HG02763 (cell line): ENCODE measurements around the gene MINK1.

Experiments used
- ATAC-seq: cut with Tn5 transposase; IDR thresholded peaks from one replicate; pipeline ENCODE4 v1.9.1; 2021; ENCODE audit warnings: mild to moderate bottlenecking, moderate library complexity; ENCODE audit not compliant: unreplicated experiment

The MINK1 gene

GRCh38 chr17:4810696-4811290 is 22.3 kb upstream of the MINK1 start:
- ATAC-seq: no peak

GRCh38 chr17:4811471-4811870 is 21.7 kb upstream of the MINK1 start:
- no peak for ATAC-seq

- ATAC-seq: no peak
Measured at GRCh38 chr17:4812690-4813089, 20.4 kb upstream of the MINK1 start.

GRCh38 chr17:4815043-4815675 is 18.0 kb upstream of the MINK1 start:
- ATAC-seq: no peak

GRCh38 chr17:4816826-4817225 is 16.3 kb upstream of the MINK1 start:
- no peak for ATAC-seq

GRCh38 chr17:4818276-4818675 is 14.9 kb upstream of the MINK1 start:
- no peak for ATAC-seq

GRCh38 chr17:4822835-4823234 is 10.3 kb upstream of the MINK1 start:
- ATAC-seq: no peak

GRCh38 chr17:4823373-4824089 is 9.6 kb upstream of the MINK1 start:
- ATAC-seq: no peak

- no peak for ATAC-seq
Measured at GRCh38 chr17:4827399-4827798, 5.7 kb upstream of the MINK1 start.

GRCh38 chr17:4832829-4833177 is 337 bp upstream of the MINK1 start:
- peak; percentile 8 for ATAC-seq

- ATAC-seq: no peak
Measured at GRCh38 chr17:4833941-4834680, 971 bp downstream of the MINK1 start.

- no peak for ATAC-seq
Measured at GRCh38 chr17:4834681-4835020, 1.5 kb downstream of the MINK1 start.

GRCh38 chr17:4836221-4836620 is 3.1 kb downstream of the MINK1 start:
- no peak for ATAC-seq

GRCh38 chr17:4837471-4838308 is 4.5 kb downstream of the MINK1 start:
- no peak for ATAC-seq

GRCh38 chr17:4838309-4838785 is 5.2 kb downstream of the MINK1 start:
- ATAC-seq: no peak

GRCh38 chr17:4839221-4839620 is 6.1 kb downstream of the MINK1 start:
- no peak for ATAC-seq

- ATAC-seq: no peak
Measured at GRCh38 chr17:4839965-4840892, 7.1 kb downstream of the MINK1 start.

GRCh38 chr17:4840893-4841242 is 7.7 kb downstream of the MINK1 start:
- no peak for ATAC-seq

GRCh38 chr17:4842376-4842775 is 9.2 kb downstream of the MINK1 start:
- ATAC-seq: no peak
